Tongue (tissue), 2 donors: ENCODE measurements around the gene DOCK9. TPM values are rescaled to one million over a fixed set of nuclear protein-coding genes. Genes with fewer than 3 reads are reported as not detected.

Experiments
- small RNA-seq: library from RNA; depleted of rRNA; stranded (forward); fragments of <200 nt; gene quantifications from one replicate; pipeline ENCODE3, GENCODE V24; 2014; ENCODE audit warnings: low replicate concordance
- total RNA-seq: library from RNA; depleted of rRNA; stranded (reverse); fragments of >200 nt; gene quantifications from one replicate; pipeline ENCODE4 v1.2.3, GENCODE V29; 2014

The DOCK9 gene
- total RNA-seq, 1 donor from 2014 or later: 143 TPM

Small RNAs within 50 kb of the gene (small RNA-seq; reads per million reads assigned to genes)
- gene AL161420.1: not detected
- not detected for gene RNU6-83P

Other genes with a start within 250 kb of the DOCK9 start
- gene SLC15A1, start 225.4 kb downstream of the DOCK9 start, total RNA-seq: not detected
- 79.1 TPM for gene UBAC2, start 222.8 kb upstream of the DOCK9 start, total RNA-seq